ENCODE measurements around the gene NFIA. TPM values are rescaled to one million over a fixed set of nuclear protein-coding genes. Genes with fewer than 3 reads are reported as not detected.

Gene NFIA
- total and polyA plus RNA-seq, 2 of the 13 experiments (the other 11 are each of a cell fraction or from before 2014, with no cell fraction given) = 14.7 to 28.5 TPM

- no peak overlapping the region for H3K9ac ChIP-seq (ENCODE audit: insufficient read depth, low read depth, low read length)
- peaks cover 15 to 57% of the 10 kb centered on the region in 2 experiments for H3K36me3 ChIP-seq (replicated peaks in 1 of 2; ENCODE audit: control insufficient read depth in 1 of 2, insufficient read depth in 2 of 2, low read length in 2 of 2)
- DNase-seq (ENCODE audit: low spot score) = no peak
- no peaks in the 10 kb centered on the region for H3K4me1 ChIP-seq (ENCODE audit: insufficient read depth, low read length)
- no peak for TF ChIP-seq ZNF629 (CRISPR knock-in tag; conservative IDR thresholded peaks at IDR 0.05)
- TF ChIP-seq ATF4 (CRISPR knock-in tag; IDR thresholded peaks at IDR 0.05) = no peak
- TF ChIP-seq ZNF460 (CRISPR knock-in tag; IDR thresholded peaks at IDR 0.05; ENCODE audit: borderline replicate concordance) = no peak
- TF ChIP-seq STAT5B (CRISPR knock-in tag; IDR thresholded peaks at IDR 0.05) = no peak
- TF ChIP-seq RORA (CRISPR knock-in tag; IDR thresholded peaks at IDR 0.05) = no peak
- no peak for TF ChIP-seq TOE1 (CRISPR knock-in tag; IDR thresholded peaks at IDR 0.05)
- no peak for TF ChIP-seq KAT2B (IDR thresholded peaks at IDR 0.05; ENCODE audit: borderline replicate concordance, low read depth, low read length)
- no peak for TF ChIP-seq NKX3-1 (CRISPR knock-in tag; IDR thresholded peaks at IDR 0.05)
- H2AFZ ChIP-seq (ENCODE audit: low read length) = no peak overlapping the region
- intact Hi-C loops (cut with micrococcal nuclease; ENCODE audit: unreplicated experiment) (no loop called here), in situ Hi-C loops (cut with HindIII; ENCODE audit: extremely low pct_ligation_motif_present, low pct_unique_long_range_greater_than_20kb) (no loop called here)
- no peak for FAIRE-seq
- ChIA-PET POLR2A (no interaction called here), CTCF (ENCODE audit: low intra/inter-chr PET ratio, low total read pairs) (no interaction called here)
- H3K4me3 ChIP-seq (replicated peaks in 1 of 3; ENCODE audit: insufficient read depth in 1 of 3, low read depth in 2 of 3, low read length in 3 of 3) = no peak overlapping the region
- 94% methylated on average over 5 of the region's 5 CpGs for WGBS (ENCODE audit: low lambda C conversion rate)
- H3K9me3 ChIP-seq (ENCODE audit: low read length) = no peaks in the 10 kb centered on the region
- H3K4me2 ChIP-seq (ENCODE audit: low read depth, low read length) = no peak overlapping the region
- no peaks in the 10 kb centered on the region for H3K79me2 ChIP-seq (ENCODE audit: insufficient read depth, low read length)
- BruUV-seq (replicated peaks) = no TSS peak
- no peaks in the 10 kb centered on the region for H4K20me1 ChIP-seq (ENCODE audit: insufficient read depth, low read length)
- no peak overlapping the region for H3K27ac ChIP-seq (ENCODE audit: extremely low read length, insufficient read depth, low read length)
- no peaks in the 10 kb centered on the region; a peak in 1 of 5 replicates for H3K27me3 ChIP-seq (ENCODE audit: control insufficient read depth in 1 of 2, insufficient read depth in 2 of 2, low read length in 2 of 2)
- ATAC-seq = no peak
These were observed 337.3 kb downstream of the NFIA start for GRCh38 chr1:61419657-61420056.

DNA sequence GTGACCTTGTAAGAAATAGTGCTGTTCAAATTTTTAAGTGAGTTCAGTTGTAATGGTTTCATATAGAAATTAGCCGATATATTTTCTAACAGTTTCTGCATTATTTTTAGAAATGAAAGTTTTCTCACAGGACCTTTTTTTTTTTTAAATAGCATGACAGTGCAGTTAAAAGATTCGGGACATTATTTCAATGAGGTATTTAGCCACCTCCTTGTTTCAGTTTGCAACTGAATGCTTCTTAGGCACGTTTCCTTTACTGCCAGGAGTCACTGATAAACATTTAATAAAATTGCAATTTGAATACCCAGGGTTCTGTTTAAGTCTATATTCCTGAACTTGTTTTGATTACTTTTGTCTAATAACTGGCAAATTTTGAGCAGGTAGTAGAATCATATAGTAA lies 337.9 kb downstream of the NFIA start:
- FAIRE-seq = no peak

More for the DNA sequence above, 337.9 kb downstream of the NFIA start:
- no peak overlapping the region for H3K27ac ChIP-seq (ENCODE audit: extremely low read length, insufficient read depth, low read length)
- no peak overlapping the region for H3K9ac ChIP-seq (ENCODE audit: insufficient read depth, low read depth, low read length)
- ATAC-seq = no peak
- no peak for DNase-seq (ENCODE audit: low spot score)
- H3K79me2 ChIP-seq (ENCODE audit: insufficient read depth, low read length) = no peaks in the 10 kb centered on the region
- peaks cover 15 to 56% of the 10 kb centered on the region in 2 experiments for H3K36me3 ChIP-seq (replicated peaks in 1 of 2; ENCODE audit: control insufficient read depth in 1 of 2, insufficient read depth in 2 of 2, low read length in 2 of 2)
- H3K4me3 ChIP-seq (replicated peaks in 1 of 3; ENCODE audit: insufficient read depth in 1 of 3, low read depth in 2 of 3, low read length in 3 of 3) = no peak overlapping the region
- intact Hi-C loops (cut with micrococcal nuclease; ENCODE audit: unreplicated experiment) = no loop called here
- H3K4me1 ChIP-seq (ENCODE audit: insufficient read depth, low read length) = no peaks in the 10 kb centered on the region
- no peak overlapping the region for H3K4me2 ChIP-seq (ENCODE audit: low read depth, low read length)
- BruUV-seq (replicated peaks) = no TSS peak
- no peaks in the 10 kb centered on the region for H4K20me1 ChIP-seq (ENCODE audit: insufficient read depth, low read length)
- ChIA-PET POLR2A (no interaction called here), CTCF (ENCODE audit: low intra/inter-chr PET ratio, low total read pairs) (no interaction called here)
- in situ Hi-C loops (cut with HindIII; ENCODE audit: extremely low pct_ligation_motif_present, low pct_unique_long_range_greater_than_20kb) = no loop called here
- no peak for TF ChIP-seq ZFAT (CRISPR knock-in tag; conservative IDR thresholded peaks at IDR 0.05)
- no peak overlapping the region for H2AFZ ChIP-seq (ENCODE audit: low read length)
- no peaks in the 10 kb centered on the region; a peak in 1 of 5 replicates for H3K27me3 ChIP-seq (ENCODE audit: control insufficient read depth in 1 of 2, insufficient read depth in 2 of 2, low read length in 2 of 2)
- no peaks in the 10 kb centered on the region for H3K9me3 ChIP-seq (ENCODE audit: low read length)
- WGBS (ENCODE audit: low lambda C conversion rate) = 98% methylated on average over 3 of the region's 3 CpGs
